HCT116 (cell line): ENCODE results near the gene PPP4R3A. TPM values are rescaled to one million over a fixed set of nuclear protein-coding genes. Genes with fewer than 3 reads are reported as not detected.

Source experiments
- ATAC-seq: fragments of 200-7000 bp; cut with Tn5 transposase; 2 replicates; pipeline ENCODE4 v1.9.1; 2020; ENCODE audit warnings: mild to moderate bottlenecking, moderate library complexity
- BruUV-seq: library from RNA; stranded (reverse); fragments of 400-500 nt; replicated peaks from 2 replicates; lab custom pipeline; 2021; lab: Mats Ljungman, UMichigan
- CTCF ChIA-PET: fragments of 300-600 bp; sonication (Branson Sonifier 250); formaldehyde crosslinking; loops from one replicate; lab custom pipeline; 2021; ENCODE audit warnings: antibody characterized with exemption; lab: Charles Lee
- POLR2A ChIA-PET: fragments of 300-600, 350-600 bp; sonication (Branson Sonifier 250); formaldehyde crosslinking; loops from one replicate; lab custom pipeline; 2021; ENCODE audit warnings: antibody characterized with exemption; lab: Charles Lee
- RAD21 ChIA-PET, 2 experiments: fragments of 300-600 bp; sonication (Branson Sonifier 250); formaldehyde crosslinking; loops; one replicate each; lab custom pipeline; 2023; ENCODE audit warnings: low total read pairs in 2 of 2; ENCODE audit not compliant: uncharacterized antibody in 2 of 2, unreplicated experiment in 2 of 2, low non-redundant PET in 1 of 2; lab: Charles Lee
- DNase-seq: peaks from one replicate; pipeline ENCODE4 v3.0.0-alpha.2; 2010; ENCODE audit warnings: low read depth, low spot score
- H2AFZ ChIP-seq: fragments of 200-600 bp; shearing (Covaris generic), sonication (generic); 2 replicates; pipeline ENCODE4 v1.6.1; 2017; ENCODE audit warnings: low read depth, mixed run types, mixed read lengths, antibody characterized with exemption, low read length; ENCODE audit not compliant: poor library complexity, severe bottlenecking
- H3K27ac ChIP-seq: 2 replicates; pipeline ENCODE4 v1.5.1; 2012; ENCODE audit warnings: low read depth, low read length
- H3K27me3 ChIP-seq: fragments of 200-600 bp; sonication (generic); 2 replicates; pipeline ENCODE4 v1.6.1; 2016; ENCODE audit warnings: mixed run types, low read length, mixed read lengths; ENCODE audit not compliant: insufficient read depth
- H3K36me3 ChIP-seq, 2 experiments: fragments of 200-500 bp in 1 of 2; fragments of 200-600 bp in 1 of 2; sonication (Bioruptor generic) in 1 of 2; sonication (generic) in 1 of 2; 2 replicates each; pipeline versions ENCODE4 v1.5.1 to v1.6.1; 2014 to 2016; ENCODE audit warnings: low read length in 2 of 2, inconsistent platforms in 1 of 2, mixed read lengths in 1 of 2, mixed run types in 1 of 2; ENCODE audit not compliant: insufficient read depth in 2 of 2, control insufficient read depth in 1 of 2
- H3K4me1 ChIP-seq, 2 experiments: fragments of 200-600 bp in 1 of 2; sonication (generic) in 1 of 2; 2 replicates each; pipeline versions ENCODE4 v1.5.1 to v1.6.1; 2012 to 2017; ENCODE audit warnings: low read length in 2 of 2, inconsistent platforms in 1 of 2, mild to moderate bottlenecking in 1 of 2, mixed read lengths in 1 of 2, mixed run types in 1 of 2, moderate library complexity in 1 of 2; ENCODE audit not compliant: insufficient read depth in 2 of 2, control insufficient read depth in 1 of 2
- H3K4me2 ChIP-seq: fragments of 200-600 bp; sonication (generic); 2 replicates; pipeline ENCODE4 v1.6.1; 2017; ENCODE audit warnings: mixed run types, low read length, mixed read lengths
- H3K4me3 ChIP-seq, 2 experiments: fragments of 200-600 bp in 1 of 2; sonication (generic) in 1 of 2; replicated peaks in 1 of 2; 2 replicates each; pipeline ENCODE4 v1.5.1; 2011 to 2016; ENCODE audit warnings: low read length in 2 of 2, control low read depth in 1 of 2, low read depth in 1 of 2, mild to moderate bottlenecking in 1 of 2, mixed read lengths in 1 of 2, mixed run types in 1 of 2
- H3K79me2 ChIP-seq: fragments of 200-600 bp; sonication (generic); 2 replicates; pipeline ENCODE4 v1.6.1; 2017; ENCODE audit warnings: mild to moderate bottlenecking, mixed run types, low read length, moderate library complexity, mixed read lengths; ENCODE audit not compliant: insufficient read depth
- H3K9ac ChIP-seq: fragments of 200-600 bp; sonication (generic); 2 replicates; pipeline ENCODE4 v1.6.1; 2016; ENCODE audit warnings: low read length, mixed read lengths
- H3K9me2 ChIP-seq: fragments of 200-600 bp; sonication (generic), shearing (Covaris generic); 2 replicates; pipeline ENCODE4 v1.6.1; 2017; ENCODE audit warnings: mixed run types, mild to moderate bottlenecking, moderate library complexity; ENCODE audit not compliant: insufficient read depth
- H3K9me3 ChIP-seq, 2 experiments: fragments of 200-500 bp in 1 of 2; fragments of 200-600 bp in 1 of 2; sonication (Bioruptor generic) in 1 of 2; sonication (generic) in 1 of 2; 2 replicates each; pipeline ENCODE4 v1.6.1; 2014 to 2017; ENCODE audit warnings: low read length in 2 of 2, mixed read lengths in 2 of 2, inconsistent platforms in 1 of 2, low read depth in 1 of 2, mild to moderate bottlenecking in 1 of 2, mixed run types in 1 of 2, moderate library complexity in 1 of 2; ENCODE audit not compliant: control insufficient read depth in 1 of 2, insufficient read depth in 1 of 2
- H4K20me1 ChIP-seq: fragments of 200-600 bp; sonication (generic), shearing (Covaris generic); 2 replicates; pipeline ENCODE4 v1.6.1; 2017; ENCODE audit warnings: mixed run types, mild to moderate bottlenecking, moderate library complexity; ENCODE audit not compliant: insufficient read depth
- ELF1 ChIP-seq: IDR thresholded peaks from 2 replicates; pipeline ENCODE4 v1.6.1; 2012; ENCODE audit warnings: low read depth, borderline replicate concordance
- EZH2 ChIP-seq: fragments of 200-600 bp; sonication (generic); IDR thresholded peaks from 2 replicates; pipeline ENCODE4 v1.6.1; 2017; ENCODE audit warnings: antibody characterized with exemption, mixed run types
- EZH2phosphoT487 ChIP-seq: fragments of 200-600 bp; IDR thresholded peaks from 2 replicates; pipeline ENCODE4 v1.6.1; 2018; ENCODE audit warnings: antibody characterized with exemption, borderline replicate concordance
- FOSL1 ChIP-seq: IDR thresholded peaks from 2 replicates; pipeline ENCODE4 v1.6.1; 2012; ENCODE audit warnings: low read depth
- ZFX ChIP-seq: fragments of 450-650 bp; IDR thresholded peaks from 2 replicates; pipeline ENCODE4 v1.6.1; 2017
- ZNF274 ChIP-seq: fragments of 200-500 bp; sonication (Bioruptor generic); IDR thresholded peaks from 2 replicates; pipeline ENCODE4 v1.6.1; 2014; ENCODE audit warnings: mild to moderate bottlenecking, low read depth, low read length, inconsistent platforms
- intact Hi-C: fragments of 100-400 bp; cut with micrococcal nuclease; formaldehyde crosslinking; loops from 2 replicates; pipeline ENCODE4 v1.10.0; 2022
- total RNA-seq: library from RNA; stranded (reverse); gene quantifications from one replicate; pipeline ENCODE4 v1.2.1, GENCODE V29; 2021; ENCODE audit not compliant: unreplicated experiment
- TF ChIP-seq, protein P1 (sequence below): IDR thresholded peaks from 2 replicates; pipeline ENCODE4 v1.6.1; 2012

PPP4R3A gene
- total RNA-seq, 1 experiment from 2014 or later = 67.7 TPM

DNA sequence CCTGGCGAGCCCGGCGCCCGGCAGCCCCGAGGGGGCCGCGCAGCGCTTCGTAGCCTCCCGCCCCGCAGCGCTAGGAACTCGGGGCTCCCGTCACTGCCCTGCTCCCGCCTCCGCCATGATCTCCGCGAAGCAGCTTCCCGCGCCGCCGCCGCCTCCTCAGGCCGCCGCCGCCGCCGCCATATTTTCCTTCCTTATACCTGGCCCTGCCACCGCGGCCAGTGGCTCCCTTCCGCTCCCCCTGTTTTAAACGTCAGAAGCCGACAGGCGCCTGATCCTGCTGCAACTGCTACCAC lies 286 bp downstream of the PPP4R3A start:
- ATAC-seq = peak; percentile 41
- Histone ChIP-seq H3K79me2 (peaks cover 52% of the 10 kb centered on the region), H3K9me3 (no peaks in the 10 kb centered on the region), H3K36me3 (peaks cover 0 to 12% of the 10 kb centered on the region in 2 experiments; a peak in 2 of 4 replicates), H3K27me3 (no peaks in the 10 kb centered on the region), H3K27ac (peak overlapping the region; percentile 99), H3K9me2 (no peaks in the 10 kb centered on the region), H3K4me3 (peak overlapping the region; percentile 91 to 96), H3K9ac (peak overlapping the region; percentile 94), H2AFZ (no peak overlapping the region), H3K4me1 (peaks cover 10 to 14% of the 10 kb centered on the region in 2 experiments), H3K4me2 (peak overlapping the region; percentile 70), H4K20me1 (peaks cover 20% of the 10 kb centered on the region; the same call in 1 of the 2 replicates)
- POLR2A ChIA-PET = interaction anchor here (1.7 kb wide), 1 partner anchor 16 kb away, joined by 4 read pairs; no protein-coding TSS in a partner anchor
- TF ChIP-seq ZNF274 (no peak), EZH2 (no peak), ZFX (peak; percentile 22; the same call in 1 of the 2 replicates), FOSL1 (no peak)
- BruUV-seq = no TSS peak
- CTCF ChIA-PET = no interaction called here
- RAD21 ChIA-PET = no interaction called here
- intact Hi-C loops = loop anchor here (10.0 kb wide), 1 partner anchor 405 kb away; no protein-coding TSS in a partner anchor
- DNase-seq = no peak

DNA sequence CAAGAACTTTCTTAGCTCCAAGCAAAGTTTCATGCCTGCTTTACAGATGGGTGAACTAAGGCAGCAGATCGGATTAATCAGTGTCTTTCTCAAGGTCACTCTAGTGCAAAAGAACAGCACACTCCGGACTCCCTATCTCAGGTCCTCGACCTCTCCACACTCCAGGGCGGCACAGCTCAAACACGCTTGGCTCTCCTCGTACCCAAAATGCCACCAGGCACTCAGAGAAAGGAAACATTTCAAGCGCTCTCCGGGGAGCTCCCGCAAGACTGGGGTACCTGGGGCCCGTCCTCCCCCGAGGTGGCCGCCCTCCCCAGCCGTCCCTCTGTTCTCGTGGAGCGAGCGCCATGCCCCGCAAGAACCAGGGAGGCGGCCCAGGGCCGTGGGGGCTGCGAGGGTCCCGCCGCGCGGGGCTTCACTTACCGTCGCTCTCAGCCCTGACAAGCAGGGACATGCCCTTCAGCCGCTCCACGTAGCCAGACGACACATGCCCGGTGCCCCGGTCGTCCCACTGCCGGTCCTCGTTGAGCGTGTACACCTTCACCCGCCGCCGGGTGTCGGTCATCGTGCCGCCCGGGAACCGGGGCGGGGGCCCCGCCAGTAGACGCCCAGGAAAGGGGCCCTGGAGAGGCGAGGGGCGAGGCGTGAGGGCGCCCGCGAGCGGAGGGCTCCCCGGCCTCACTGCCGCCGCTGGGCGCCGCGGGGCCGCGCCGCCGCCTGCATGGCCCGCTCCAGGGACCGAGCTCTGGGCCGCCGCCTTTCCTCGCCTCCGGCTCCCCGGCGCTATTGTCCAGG lies 830 bp downstream of the PPP4R3A start:
- H4K20me1 ChIP-seq = peaks cover 24% of the 10 kb centered on the region; the same call in 1 of the 2 replicates
- RAD21 ChIA-PET = no interaction called here
- TF ChIP-seq ELF1 = no peak
- TF ChIP-seq, protein P1, sequence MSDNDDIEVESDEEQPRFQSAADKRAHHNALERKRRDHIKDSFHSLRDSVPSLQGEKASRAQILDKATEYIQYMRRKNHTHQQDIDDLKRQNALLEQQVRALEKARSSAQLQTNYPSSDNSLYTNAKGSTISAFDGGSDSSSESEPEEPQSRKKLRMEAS = no peak
- peak; percentile 75 for TF ChIP-seq ZFX
- no peak for TF ChIP-seq EZH2phosphoT487
- TF ChIP-seq, all 23 proteins: peak for 1
- H3K36me3 ChIP-seq = peaks cover 0 to 16% of the 10 kb centered on the region in 2 experiments; a peak in 3 of 4 replicates
- H3K4me2 ChIP-seq = peak overlapping the region; percentile 70
- intact Hi-C loops = no loop called here
- no peaks in the 10 kb centered on the region for H3K9me2 ChIP-seq
- H2AFZ ChIP-seq = no peak overlapping the region
- H3K9me3 ChIP-seq = no peaks in the 10 kb centered on the region
- ChIA-PET POLR2A (interaction anchor here (1.7 kb wide), 1 partner anchor 17 kb away, joined by 4 read pairs; no protein-coding TSS in a partner anchor), CTCF (no interaction called here)
- ATAC-seq (peak; percentile 6; the same call in 1 of the 2 replicates), DNase-seq (no peak)
- peaks cover 57% of the 10 kb centered on the region for H3K79me2 ChIP-seq
- H3K4me3 ChIP-seq = peak overlapping the region; percentile 91 to 96
- BruUV-seq = no TSS peak
- H3K27ac ChIP-seq = peak overlapping the region; percentile 99
- no peaks in the 10 kb centered on the region for H3K27me3 ChIP-seq
- peak overlapping the region; percentile 94 for H3K9ac ChIP-seq
- peaks cover 10 to 14% of the 10 kb centered on the region in 2 experiments for H3K4me1 ChIP-seq
